Activated B cell treated with CpG ODN at 0.5 μM for 24 hours (primary cell): ENCODE measurements around the gene LZTR1. TPM values are rescaled to one million over a fixed set of nuclear protein-coding genes. Genes with fewer than 3 reads are reported as not detected.

ENCODE experiments used
- ATAC-seq: fragments of 200-7000 bp; cut with Tn5 transposase; one replicate; pipeline ENCODE4 v1.10.0; 2021; ENCODE audit warnings: low read depth, mild to moderate bottlenecking, moderate library complexity
- CTCF ChIA-PET: fragments of 350-600 bp; sonication (Branson Sonifier 250); formaldehyde crosslinking; loops from one replicate; lab custom pipeline; 2021; ENCODE audit warnings: antibody characterized with exemption; lab: Charles Lee
- POLR2A ChIA-PET: fragments of 350-600 bp; sonication (Branson Sonifier 250); formaldehyde crosslinking; loops from one replicate; lab custom pipeline; 2021; ENCODE audit warnings: antibody characterized with exemption; lab: Charles Lee
- DNase-seq: peaks from one replicate; pipeline ENCODE4 v3.0.0; 2022
- H3K27ac Mint-ChIP-seq: one replicate; pipeline ENCODE4 v1.8.0; 2020; ENCODE audit warnings: mixed read lengths
- H3K27me3 Mint-ChIP-seq: one replicate; pipeline ENCODE4 v1.8.0; 2021; ENCODE audit warnings: mixed read lengths
- H3K36me3 Mint-ChIP-seq: one replicate; pipeline ENCODE4 v1.8.0; 2021; ENCODE audit warnings: low read depth, mixed read lengths
- H3K4me1 Mint-ChIP-seq: one replicate; pipeline ENCODE4 v1.8.0; 2021; ENCODE audit warnings: mixed read lengths
- H3K4me3 Mint-ChIP-seq: one replicate; pipeline ENCODE4 v1.8.0; 2020; ENCODE audit warnings: mild to moderate bottlenecking, mixed read lengths
- H3K9me3 Mint-ChIP-seq: one replicate; pipeline ENCODE4 v1.8.0; 2020; ENCODE audit warnings: mixed read lengths
- CTCF ChIP-seq: fragments of 200-600 bp; IDR thresholded peaks from one replicate; pipeline ENCODE4 v1.8.0; 2022; ENCODE audit warnings: antibody characterized with exemption, mild to moderate bottlenecking
- intact Hi-C: fragments of 100-400 bp; cut with micrococcal nuclease; formaldehyde crosslinking; loops from one replicate; pipeline ENCODE4 v1.15.1; 2024
- total RNA-seq: library from RNA; stranded (reverse); gene quantifications from 2 replicates; pipeline ENCODE4 v1.2.3, GENCODE V29; 2022

The LZTR1 gene
- total RNA-seq, 1 donor from 2014 or later: 89.3 TPM

DNA sequence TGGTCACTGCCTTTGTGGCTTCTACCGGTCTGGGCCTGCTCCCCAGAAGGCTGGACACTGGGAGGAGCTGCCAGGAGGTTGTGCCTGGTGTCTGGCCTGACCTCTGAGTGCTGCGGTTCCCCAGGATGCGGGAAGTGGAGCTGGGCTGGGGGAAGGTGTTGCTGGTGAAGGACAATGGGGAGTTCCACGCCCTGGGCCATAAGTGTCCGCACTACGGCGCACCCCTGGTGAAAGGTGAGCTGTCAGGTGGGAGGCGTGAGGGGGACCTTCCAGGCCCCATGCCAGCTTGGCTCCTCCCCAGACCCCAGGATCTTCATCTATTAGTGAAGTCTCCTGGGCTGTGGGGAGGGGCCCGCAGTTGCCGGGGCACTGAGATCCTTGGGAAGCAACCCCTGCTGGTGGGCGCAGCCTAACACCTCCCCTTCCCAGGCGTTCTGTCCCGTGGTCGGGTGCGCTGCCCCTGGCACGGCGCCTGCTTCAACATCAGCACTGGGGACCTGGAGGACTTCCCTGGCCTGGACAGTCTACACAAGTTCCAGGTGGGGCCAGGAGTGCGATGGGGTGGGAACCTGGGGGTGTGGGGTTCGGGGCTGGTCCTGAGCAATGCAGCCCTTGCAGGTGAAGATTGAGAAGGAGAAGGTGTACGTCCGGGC is 8.3 kb upstream of the LZTR1 start:
- Mint-ChIP-seq H3K27me3 (no peaks in the 10 kb centered on the region), H3K27ac (no peak overlapping the region), H3K9me3 (peaks cover 2% of the 10 kb centered on the region), H3K4me1 (peaks cover 24% of the 10 kb centered on the region), H3K36me3 (no peaks in the 10 kb centered on the region), H3K4me3 (no peak overlapping the region)
- no peak for ATAC-seq
- intact Hi-C loops: no loop called here
- no peak for TF ChIP-seq CTCF
- POLR2A ChIA-PET: interaction anchor here (1.4 kb wide), 1 partner anchor 8 kb away, joined by 5 read pairs; the partner anchor contains the start of gene LZTR1
- CTCF ChIA-PET: interaction anchor here (0.9 kb wide), 1 partner anchor 11 kb away, joined by 3 read pairs; no protein-coding TSS in a partner anchor
- DNase-seq: no peak

DNA sequence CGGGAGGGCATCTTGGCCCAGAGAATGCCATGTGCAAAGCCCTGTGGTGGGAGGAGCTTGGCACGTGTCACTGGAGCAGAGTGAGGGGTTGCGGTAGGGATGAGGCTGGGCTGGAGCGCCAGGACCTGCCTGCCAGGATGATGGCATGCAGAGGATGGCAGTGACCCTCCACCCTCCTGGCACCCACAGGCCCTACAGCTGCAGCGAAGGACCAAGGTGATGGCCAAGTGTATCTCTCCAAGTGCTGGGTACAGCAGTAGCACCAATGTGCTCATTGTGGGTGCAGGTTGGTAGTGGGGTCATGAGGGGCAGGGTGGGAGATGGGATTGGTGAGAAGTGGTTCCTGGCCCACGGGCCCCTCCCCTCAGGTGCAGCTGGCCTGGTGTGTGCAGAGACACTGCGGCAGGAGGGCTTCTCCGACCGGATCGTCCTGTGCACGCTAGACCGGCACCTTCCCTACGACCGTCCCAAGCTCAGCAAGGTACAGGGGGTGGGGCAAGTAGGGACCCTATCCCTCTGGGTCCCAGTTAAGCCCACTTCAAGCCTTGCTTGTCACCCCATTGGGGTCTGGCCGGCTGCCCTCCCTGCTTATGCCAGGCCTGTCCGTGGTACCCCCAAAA is 7.7 kb upstream of the LZTR1 start:
- peaks cover 26% of the 10 kb centered on the region for H3K4me1 Mint-ChIP-seq
- H3K36me3 Mint-ChIP-seq: no peaks in the 10 kb centered on the region
- no peak for TF ChIP-seq CTCF
- POLR2A ChIA-PET: no interaction called here
- intact Hi-C loops: no loop called here
- H3K9me3 Mint-ChIP-seq: peaks cover 2% of the 10 kb centered on the region
- DNase-seq (no peak), ATAC-seq (no peak)
- H3K27ac Mint-ChIP-seq: no peak overlapping the region
- no peak overlapping the region for H3K4me3 Mint-ChIP-seq
- H3K27me3 Mint-ChIP-seq: no peaks in the 10 kb centered on the region
- CTCF ChIA-PET: interaction anchor here (0.9 kb wide), 1 partner anchor 11 kb away, joined by 3 read pairs; no protein-coding TSS in a partner anchor

DNA sequence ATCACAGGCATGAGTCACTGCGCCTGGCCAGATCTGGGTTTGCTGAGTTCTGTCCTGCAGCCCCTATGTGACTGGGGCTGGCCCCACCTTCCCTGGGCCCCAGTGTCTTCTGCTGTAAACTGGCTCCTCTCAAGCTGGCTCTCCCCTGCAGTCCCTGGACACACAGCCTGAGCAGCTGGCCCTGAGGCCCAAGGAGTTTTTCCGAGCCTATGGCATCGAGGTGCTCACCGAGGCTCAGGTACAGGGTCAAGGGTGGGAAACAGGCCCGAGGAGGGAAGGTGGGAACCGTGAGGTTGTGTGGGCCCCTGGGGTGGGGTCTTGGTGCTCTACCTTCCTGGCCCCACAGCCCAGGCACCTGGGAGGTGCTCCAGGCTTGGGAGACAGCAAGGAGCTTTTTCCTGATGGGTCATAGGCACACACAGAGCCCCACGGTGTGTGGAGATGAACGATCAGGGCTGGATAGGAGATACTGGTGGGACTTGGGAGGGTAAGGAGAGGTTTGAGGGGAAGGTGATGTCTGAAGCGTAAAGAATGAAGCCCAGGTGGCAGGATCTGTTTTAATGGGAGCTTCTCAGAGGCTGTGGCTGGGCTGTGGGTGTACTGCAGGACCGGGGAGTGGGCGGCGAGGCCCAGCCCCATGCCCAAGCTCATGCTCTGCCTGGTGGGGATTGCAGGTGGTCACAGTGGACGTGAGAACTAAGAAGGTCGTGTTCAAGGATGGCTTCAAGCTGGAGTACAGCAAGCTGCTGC is 6.4 kb upstream of the LZTR1 start:
- Mint-ChIP-seq H3K36me3 (no peaks in the 10 kb centered on the region), H3K27ac (no peak overlapping the region), H3K9me3 (peaks cover 2% of the 10 kb centered on the region), H3K4me3 (no peak overlapping the region), H3K4me1 (peaks cover 30% of the 10 kb centered on the region), H3K27me3 (no peaks in the 10 kb centered on the region)
- no peak for DNase-seq
- ChIA-PET CTCF (no interaction called here), POLR2A (interaction anchor here (0.8 kb wide), 1 partner anchor 27 kb away, joined by 4 read pairs; no protein-coding TSS in a partner anchor)
- no peak for TF ChIP-seq CTCF
- intact Hi-C loops: no loop called here
- no peak for ATAC-seq

DNA sequence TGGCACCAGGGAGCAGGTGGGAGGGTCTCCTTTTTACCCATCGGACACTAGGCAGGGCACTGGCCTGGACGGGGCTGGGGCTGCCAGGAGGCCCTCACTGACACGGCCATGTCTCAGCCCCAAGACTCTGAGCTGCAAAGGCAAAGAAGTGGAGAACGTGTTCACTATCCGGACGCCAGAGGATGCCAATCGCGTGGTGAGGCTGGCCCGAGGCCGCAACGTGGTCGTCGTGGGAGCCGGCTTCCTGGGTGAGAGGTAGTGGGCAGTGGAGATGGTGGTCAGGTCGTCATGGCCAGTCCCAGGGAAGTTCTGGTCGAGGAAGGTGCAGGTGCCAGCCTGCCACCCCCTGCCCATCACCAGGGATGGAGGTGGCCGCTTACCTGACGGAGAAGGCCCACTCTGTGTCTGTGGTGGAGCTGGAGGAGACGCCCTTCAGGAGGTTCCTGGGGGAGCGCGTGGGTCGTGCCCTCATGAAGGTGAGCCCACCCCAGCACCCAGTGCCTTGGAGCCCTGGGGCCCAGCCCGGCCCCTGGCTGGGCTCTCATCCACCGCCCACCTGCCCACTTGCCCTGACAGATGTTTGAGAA is 5.7 kb upstream of the LZTR1 start:
- Mint-ChIP-seq H3K27ac (no peak overlapping the region), H3K9me3 (peaks cover 2% of the 10 kb centered on the region), H3K4me3 (no peak overlapping the region), H3K4me1 (peaks cover 33% of the 10 kb centered on the region), H3K27me3 (no peaks in the 10 kb centered on the region), H3K36me3 (no peaks in the 10 kb centered on the region)
- no peak for DNase-seq
- no peak for TF ChIP-seq CTCF
- POLR2A ChIA-PET: interaction anchor here (0.8 kb wide), 1 partner anchor 26 kb away, joined by 4 read pairs; no protein-coding TSS in a partner anchor
- intact Hi-C loops: no loop called here
- ATAC-seq: no peak
- CTCF ChIA-PET: no interaction called here
